GM18861 (cell line): ENCODE measurements around the gene SLC66A2.

Experiments
- ATAC-seq: cut with Tn5 transposase; IDR thresholded peaks from one replicate; pipeline ENCODE4 v1.9.1; 2021; ENCODE audit not compliant: unreplicated experiment

SLC66A2 gene

DNA sequence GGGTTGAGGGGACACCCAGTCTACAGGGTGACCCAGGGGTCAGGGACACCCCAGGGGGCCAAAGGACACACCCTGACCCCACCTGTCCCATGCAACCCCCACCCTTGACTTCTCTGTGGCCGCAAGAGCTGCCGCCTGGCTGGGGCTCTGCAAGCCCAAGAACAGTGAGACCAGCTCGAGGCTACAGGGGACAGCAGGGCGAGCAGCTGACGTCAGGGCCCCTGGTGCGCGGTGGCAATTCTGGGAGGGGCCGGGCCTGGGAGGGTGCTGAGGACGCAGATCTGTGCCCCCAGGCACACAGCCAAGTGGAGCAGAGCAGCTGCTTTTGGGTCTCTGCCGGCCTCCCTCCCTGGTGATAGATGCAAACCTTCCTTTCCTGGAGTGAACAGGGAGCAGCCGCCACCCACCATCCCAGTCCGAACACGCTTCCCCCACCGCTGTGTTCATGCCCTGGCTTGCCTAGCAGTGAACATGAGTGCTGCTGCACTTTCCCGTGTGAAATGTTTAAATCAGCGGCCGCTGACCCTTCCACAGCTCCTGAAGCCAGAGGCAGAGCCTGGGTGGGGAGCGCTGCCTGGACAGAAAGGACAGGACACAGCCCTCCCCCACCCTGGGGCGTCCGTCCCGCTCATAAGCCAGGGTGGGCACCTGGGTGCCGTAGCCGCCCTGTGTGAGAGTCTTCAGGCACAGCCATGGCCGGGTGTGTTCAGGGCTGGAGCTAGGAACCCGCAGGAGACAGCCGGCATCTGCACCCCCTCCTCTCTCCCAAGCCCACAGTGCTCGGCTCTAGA is 46.9 kb downstream of the SLC66A2 start:
- ATAC-seq = no peak

- no peak for ATAC-seq
Observed at GRCh38 chr18:79903787-79904356, 47.6 kb downstream of the SLC66A2 start.

- no peak for ATAC-seq
Observed at GRCh38 chr18:79903071-79903635, 48.3 kb downstream of the SLC66A2 start.

GRCh38 chr18:79902640-79903039 is 48.8 kb downstream of the SLC66A2 start:
- no peak for ATAC-seq

GRCh38 chr18:79902075-79902474 is 49.4 kb downstream of the SLC66A2 start:
- no peak for ATAC-seq

DNA sequence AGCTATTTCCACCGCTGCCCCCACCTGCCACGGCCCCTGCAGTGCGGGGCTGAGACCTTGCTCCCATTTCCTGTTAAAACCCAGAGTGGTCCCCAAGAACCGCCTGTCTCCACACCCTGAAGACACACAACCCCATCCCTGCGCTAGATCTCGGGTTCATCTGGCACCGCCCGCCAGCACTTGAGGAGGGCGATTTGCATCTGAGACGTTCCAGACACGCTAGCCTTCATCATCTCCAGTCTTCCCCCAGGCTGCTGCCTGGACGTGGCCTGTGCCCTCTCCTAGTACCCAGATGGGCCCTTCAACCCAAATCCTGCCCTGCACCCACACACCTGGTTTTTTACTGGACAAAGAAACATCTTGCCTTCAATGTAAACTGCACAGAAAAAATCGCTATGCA is 49.8 kb downstream of the SLC66A2 start:
- no peak for ATAC-seq

- ATAC-seq = no peak
Observed at GRCh38 chr18:79900610-79901570, 50.6 kb downstream of the SLC66A2 start.

DNA sequence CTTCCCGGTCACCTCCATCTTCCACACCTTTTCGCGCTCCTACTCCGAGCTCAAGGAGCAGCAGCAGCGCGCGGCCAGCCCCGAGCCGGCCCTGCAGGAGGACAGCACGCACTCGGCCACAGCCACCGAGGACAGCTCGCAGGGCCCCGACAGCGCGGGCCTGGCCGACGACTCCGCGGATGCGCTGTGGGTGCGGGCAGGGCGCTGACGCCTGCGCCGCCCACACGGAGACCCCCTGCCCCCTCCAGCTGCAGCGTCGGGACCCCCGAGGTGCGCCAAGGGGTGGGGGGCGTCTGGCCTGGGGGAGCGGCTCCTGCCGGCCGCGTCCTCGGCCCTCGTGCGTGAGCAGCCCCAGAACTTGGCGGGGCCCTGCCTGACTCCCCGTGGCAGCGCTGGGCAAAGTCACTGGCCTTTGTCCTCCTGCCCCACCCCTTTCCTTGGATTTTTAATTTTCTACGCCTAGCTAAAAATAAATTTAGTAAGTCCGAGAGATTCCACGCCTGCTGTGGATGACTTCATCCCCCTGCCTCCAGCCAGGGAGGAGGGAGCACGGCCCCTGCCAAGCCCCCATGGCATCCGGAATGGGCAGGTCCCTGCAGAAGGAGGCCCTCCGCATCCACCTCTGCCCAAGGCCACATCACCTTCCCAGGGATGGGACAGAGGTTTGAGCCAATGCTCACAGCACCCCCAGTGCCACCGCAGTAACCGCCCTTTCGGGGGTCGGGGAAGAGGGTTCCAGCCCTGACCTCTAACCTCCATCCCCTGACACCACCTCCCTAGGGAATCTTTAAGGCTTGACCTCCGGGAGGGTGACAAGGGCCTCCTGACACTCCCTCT is 51.6 kb downstream of the SLC66A2 start:
- no peak for ATAC-seq

- ATAC-seq = no peak
Observed at GRCh38 chr18:79898952-79899608, 52.4 kb downstream of the SLC66A2 start.

- no peak for ATAC-seq
Observed at GRCh38 chr18:79897940-79898625, 53.4 kb downstream of the SLC66A2 start.

DNA sequence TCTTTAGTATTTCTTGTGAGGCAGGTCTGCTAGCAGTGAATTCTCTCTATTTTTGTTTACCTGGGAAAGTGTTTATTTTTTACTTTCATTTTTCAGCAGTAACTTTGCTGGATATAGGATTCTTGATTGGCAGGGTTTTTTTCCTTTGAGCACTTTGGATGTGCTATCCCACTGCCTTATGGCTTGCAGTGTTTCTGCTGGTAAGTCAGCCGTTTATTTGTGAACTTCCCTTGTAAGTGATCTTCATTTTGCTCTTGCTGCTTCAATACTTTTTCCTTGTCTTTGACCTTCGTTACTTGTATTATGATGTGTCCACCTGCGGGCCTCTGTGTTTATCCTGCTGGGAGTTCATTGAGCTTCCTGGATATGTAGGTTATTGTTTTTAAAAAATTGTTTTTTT is 54.7 kb downstream of the SLC66A2 start:
- no peak for ATAC-seq

DNA sequence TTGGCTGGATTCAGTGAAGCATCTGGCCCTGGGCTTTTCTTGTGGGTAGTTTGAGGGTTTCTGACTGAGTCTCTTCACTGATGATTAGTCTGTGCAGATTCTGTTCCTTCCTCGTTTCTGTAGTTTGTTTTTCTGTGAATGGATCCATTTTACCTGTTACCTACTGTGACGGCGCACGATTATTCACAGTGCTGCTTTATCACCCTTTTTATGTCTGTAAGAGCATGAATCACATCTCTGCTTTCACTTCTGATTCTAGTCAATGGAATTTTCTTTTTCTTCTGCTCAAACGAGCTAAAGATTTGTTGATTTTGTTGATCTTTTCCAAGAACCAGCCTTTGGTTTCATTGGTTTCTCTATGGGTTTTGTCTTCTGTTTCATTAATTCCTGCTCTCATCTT is 60.8 kb downstream of the SLC66A2 start:
- no peak for ATAC-seq

DNA sequence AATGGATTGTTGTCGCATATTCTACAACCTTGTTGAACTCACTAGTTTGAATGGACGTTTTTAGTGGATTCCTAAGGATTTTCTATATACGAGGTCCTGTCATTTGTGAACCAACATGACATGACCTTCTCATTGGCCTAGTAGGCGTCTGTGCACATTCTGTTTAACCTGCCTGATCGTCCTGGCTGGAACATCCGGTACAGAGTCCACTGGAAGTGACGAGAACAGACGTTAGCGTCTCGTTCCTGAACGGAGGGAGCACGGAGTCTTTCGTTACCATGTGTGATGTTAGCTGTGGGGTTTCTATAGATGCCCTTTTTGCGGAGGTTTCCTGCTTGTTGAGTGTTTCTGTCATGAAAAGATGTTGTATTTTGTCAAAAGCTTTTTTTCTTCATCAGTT is 61.9 kb downstream of the SLC66A2 start:
- no peak for ATAC-seq

GRCh38 chr18:79888016-79888415 is 63.4 kb downstream of the SLC66A2 start:
- no peak for ATAC-seq

DNA sequence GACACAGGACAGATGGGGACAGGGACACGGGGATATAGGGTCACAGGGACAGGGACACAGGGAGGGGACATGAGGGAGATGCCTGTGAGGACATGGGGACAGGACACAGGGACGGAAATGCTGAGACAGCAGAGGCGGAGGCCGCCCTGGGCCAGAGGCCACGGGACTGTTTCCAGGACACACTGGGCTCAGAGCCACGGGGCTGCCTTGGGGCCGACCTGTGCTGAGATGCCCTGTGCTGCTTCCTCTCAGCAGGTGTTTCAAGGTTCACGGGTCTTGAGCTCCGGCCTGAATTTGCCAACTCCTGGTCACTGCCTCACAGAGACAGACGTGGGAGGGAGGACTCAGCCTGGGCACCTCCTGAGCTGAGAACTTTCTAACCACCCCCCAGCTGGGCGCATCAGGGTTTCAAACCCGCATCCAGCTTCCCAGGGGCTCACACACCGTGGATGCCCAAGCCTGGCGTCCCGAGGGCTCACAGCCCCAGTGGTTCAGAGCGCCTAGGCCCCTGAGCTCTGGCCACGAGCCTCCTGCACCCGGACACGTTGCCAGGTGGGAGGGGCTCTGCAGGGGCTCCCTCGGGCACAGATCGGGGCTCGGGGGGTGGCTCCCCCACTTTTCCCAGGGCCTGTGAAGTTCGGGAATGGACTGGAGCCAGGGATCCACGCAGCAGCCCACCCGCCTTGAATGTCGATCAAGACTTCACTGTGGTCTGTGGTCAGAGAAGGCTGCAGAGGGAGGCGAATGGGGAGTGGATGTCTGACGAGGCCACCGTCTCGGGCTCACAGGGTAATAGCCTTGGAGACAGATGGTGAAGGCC is 64.1 kb downstream of the SLC66A2 start:
- no peak for ATAC-seq

DNA sequence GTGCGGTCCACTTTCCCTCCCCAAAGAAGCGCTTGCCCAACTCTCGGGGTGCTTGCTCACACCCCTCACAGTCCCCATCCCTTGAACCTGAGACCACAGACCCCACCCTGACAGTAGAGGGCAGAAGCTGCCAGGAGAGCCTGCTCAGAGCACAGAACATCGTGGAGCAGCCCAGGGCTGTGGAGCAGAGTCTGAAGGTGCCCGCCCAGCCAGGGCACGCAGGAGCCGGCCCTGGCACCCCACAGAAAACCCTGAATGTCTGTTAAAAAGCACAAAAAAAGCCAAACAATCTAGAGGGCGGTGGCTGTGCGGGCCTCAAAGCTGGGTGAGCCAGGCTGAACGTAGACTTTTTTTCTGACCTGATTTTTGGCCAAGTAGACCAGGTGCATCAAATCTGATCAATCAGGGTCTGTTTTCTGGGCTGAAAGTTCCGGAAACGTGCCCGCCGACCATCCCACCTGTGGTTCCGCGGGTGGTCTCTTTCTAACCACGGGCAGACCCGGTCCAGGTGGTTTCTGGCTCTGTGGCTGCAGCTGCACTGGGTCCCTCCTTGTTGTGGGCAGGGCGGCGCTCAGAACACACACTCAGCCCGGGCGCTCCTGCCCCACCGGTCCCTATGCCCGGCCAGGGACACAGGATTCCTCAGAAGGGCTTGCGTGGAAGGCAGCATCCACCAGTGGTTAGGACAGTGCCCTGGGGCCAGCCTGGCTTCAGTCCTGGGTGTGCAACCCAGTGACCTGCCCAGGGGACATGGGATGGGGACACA is 66.3 kb downstream of the SLC66A2 start:
- ATAC-seq = no peak

- no peak for ATAC-seq
Observed at GRCh38 chr18:79884294-79884962, 67.0 kb downstream of the SLC66A2 start.
